ENCODE data around the gene KRTAP10-1.
"Not testable (repeated sequence)": the region's sequence is repeated elsewhere in the genome, so short reads cannot be mapped to it uniquely, and the experiment has no call there.

Gene KRTAP10-1

GRCh38 chr21:44514746-44515358 is 25.1 kb downstream of the KRTAP10-1 start:
- DNase-seq, result no peak

GRCh38 chr21:44514218-44514520 is 25.8 kb downstream of the KRTAP10-1 start:
- no peak for DNase-seq

- peak; percentile 85 for DNase-seq
Measured at GRCh38 chr21:44513389-44514217, 26.4 kb downstream of the KRTAP10-1 start.

GRCh38 chr21:44512496-44513388 is 27.3 kb downstream of the KRTAP10-1 start:
- no peak for DNase-seq

- DNase-seq, result no peak
Measured at GRCh38 chr21:44511938-44512275, 28.1 kb downstream of the KRTAP10-1 start.

- DNase-seq, result no peak
Measured at GRCh38 chr21:44511219-44511937, 28.6 kb downstream of the KRTAP10-1 start.

GRCh38 chr21:44510508-44511218 is 29.3 kb downstream of the KRTAP10-1 start:
- peak; percentile 55 for DNase-seq

GRCh38 chr21:44510109-44510507 is 29.9 kb downstream of the KRTAP10-1 start:
- DNase-seq, result no peak

GRCh38 chr21:44509539-44509938 is 30.5 kb downstream of the KRTAP10-1 start:
- peak; percentile 7 for DNase-seq

GRCh38 chr21:44508711-44509445 is 31.1 kb downstream of the KRTAP10-1 start:
- no peak for DNase-seq

- DNase-seq, result no peak
Measured at GRCh38 chr21:44508426-44508710, 31.6 kb downstream of the KRTAP10-1 start.

GRCh38 chr21:44507673-44508425 is 32.1 kb downstream of the KRTAP10-1 start:
- no peak for DNase-seq

GRCh38 chr21:44506279-44507255 is 33.4 kb downstream of the KRTAP10-1 start:
- no peak for DNase-seq

- no peak for DNase-seq
Measured at GRCh38 chr21:44505673-44506278, 34.2 kb downstream of the KRTAP10-1 start.

- no peak for DNase-seq
Measured at GRCh38 chr21:44503901-44504399, 36.0 kb downstream of the KRTAP10-1 start.

GRCh38 chr21:44503006-44503889 is 36.7 kb downstream of the KRTAP10-1 start:
- not testable (repeated sequence) for DNase-seq

GRCh38 chr21:44502171-44502958 is 37.6 kb downstream of the KRTAP10-1 start:
- DNase-seq, result no peak

Measured in NCI-H1105 treated with DMSO at 0.1 percent for 48 hours (cell line).